Brain pericyte (primary cell): Measurements from ENCODE around the gene TOMM7.
A peak's percentile ranks its signal among the peaks of the same experiment; 100 is the strongest.

Experiments
- DNase-seq: peaks from one replicate; pipeline ENCODE4 v3.0.0-alpha.2; 2012; ENCODE audit warnings: low read depth, low spot score

The TOMM7 gene

DNA sequence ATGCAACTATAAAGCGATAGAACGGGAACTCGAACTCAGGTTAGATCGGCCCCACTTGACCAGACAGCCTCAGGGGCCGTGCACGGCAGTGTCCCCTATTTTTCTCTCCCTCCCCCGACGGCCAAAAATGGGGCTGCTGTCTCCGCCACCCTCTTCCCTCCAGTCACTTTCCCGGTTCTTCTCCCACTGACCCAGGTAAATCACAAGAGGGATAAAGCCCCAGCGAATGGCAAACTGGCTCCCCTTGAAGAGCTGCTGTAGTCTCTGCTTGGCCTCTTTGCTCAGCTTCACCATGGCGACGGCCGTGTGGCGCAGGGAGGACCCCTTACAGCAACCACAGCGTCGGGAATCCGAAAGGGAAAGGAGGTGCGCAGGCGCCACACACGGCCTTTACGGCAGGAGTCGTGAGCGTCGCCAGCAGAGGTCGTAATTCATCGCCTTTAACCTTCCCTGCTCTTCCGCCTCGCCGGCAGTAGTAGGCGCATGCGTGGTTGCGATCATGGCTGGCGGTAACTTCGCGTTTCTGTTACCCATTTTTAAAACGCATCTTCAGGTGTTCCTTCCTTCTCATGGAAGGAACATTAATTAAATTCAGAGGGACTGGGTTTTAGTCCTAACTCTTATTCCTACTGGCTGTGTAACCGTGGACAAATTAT lies at the start of gene TOMM7:
Gene TOMM7, minus strand, starts transcription at position 364 of the 656 bp plus-strand sequence. Its CDS starts 70 bp downstream, at position 294.
- DNase-seq: peak; percentile 93

DNA sequence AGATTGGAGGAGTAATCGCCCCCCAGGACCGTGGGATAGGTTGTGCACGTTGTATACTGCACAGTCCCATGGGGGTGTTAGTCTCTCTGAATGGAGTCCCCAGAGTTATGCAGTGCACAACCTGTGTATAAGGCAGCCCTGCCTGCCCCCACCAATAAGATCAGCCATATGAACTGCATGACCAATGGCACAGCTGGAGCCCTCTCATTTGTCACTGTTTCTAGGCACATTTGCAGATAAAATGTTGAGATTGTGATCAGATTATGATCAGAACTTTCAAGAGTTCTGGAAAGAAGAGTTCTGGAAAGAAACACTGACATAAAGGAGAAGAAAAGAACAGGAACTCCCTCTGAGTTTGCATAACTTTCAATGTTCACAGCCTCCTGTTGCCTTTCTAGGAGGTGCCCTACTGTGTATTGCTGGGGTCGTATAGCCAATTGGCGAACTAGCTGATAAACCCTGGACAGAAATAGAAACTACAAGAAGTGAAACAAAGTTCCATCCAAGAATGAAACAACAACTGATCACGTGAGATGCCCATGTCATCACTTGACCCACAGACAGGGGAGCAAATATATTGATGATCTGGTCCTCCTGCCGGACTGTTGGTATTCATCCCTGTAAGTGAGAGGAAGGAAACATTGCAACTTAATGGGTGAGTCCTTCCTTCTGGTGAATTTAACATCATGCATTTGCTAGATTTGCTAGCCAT lies 49.6 kb upstream of the TOMM7 start:
- no peak for DNase-seq

DNA sequence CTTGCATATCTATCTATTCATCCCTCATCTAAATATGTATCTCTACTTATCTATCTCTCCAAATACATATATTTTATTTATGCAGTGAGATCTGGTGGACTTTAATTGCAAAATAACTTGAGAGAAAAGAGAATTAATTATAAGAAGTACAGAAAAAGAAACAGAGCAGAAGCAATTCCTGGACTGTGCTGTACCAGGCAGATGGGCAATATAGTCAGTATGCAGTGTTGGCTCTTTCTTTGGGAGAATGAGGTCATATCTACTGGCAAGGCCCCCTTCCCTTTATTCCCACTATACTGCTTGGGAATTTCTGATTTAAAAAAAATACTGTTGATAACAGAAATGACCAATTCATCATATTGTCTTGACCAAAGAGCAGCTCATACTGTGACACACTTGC lies 49.0 kb upstream of the TOMM7 start:
- DNase-seq: no peak

DNA sequence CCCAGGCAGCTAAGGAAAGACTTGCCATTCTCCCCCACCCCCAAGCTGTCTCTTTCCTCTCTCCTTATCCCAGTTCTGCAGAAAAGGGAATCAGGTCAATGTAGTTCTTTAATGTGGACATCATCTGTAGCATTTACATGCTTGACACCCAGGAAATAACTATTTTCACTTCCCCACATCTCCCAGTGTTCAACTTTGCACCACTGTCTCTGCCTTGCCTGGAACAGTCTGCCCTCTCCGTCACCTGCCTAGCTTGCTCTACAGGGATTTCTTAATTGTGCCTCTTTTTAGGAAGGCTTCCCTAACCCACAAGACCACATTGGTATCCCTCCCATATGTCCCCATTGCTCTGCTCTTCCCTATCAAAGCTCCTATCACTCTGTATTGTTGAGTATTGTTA lies 45.9 kb upstream of the TOMM7 start:
- DNase-seq: no peak

DNA sequence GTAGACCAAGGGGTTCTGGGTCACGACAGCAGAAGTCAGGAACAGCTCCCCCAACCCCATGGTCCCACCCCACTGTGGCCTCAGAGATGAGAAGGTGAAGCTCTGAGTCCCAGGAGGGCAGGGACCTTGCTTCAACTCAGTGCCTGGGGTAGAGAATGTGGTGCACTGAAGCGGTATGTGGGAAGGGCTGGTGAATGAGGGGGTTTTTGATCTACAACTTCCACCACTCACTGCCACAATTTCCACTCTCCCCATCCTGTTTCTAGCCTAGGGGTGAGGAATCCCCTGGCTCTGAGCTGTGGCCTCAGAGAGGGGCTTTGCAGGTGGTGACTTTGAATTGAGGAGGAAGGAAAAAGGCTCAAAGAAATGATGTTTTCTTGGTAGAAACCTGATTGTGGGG lies 44.9 kb upstream of the TOMM7 start:
- no peak for DNase-seq

DNA sequence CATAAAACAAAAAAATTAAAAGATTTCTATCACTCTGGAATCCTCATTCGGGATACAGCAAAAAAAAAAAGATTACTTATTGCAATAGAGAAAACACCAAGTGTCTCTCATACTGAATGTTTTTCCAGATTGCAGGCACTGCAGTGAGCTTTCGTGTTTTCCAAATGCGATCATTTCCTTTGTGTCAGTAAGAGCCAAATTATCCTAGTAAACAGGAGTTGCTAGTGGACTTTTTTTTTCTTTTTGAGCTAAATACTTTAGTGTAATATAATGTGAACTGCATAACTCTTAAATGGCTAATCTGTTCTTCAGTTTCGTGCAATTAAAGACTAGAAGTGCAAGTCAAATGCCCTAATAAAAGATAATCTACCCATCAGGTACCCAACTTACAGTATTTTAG lies 44.4 kb upstream of the TOMM7 start:
- no peak for DNase-seq

DNA sequence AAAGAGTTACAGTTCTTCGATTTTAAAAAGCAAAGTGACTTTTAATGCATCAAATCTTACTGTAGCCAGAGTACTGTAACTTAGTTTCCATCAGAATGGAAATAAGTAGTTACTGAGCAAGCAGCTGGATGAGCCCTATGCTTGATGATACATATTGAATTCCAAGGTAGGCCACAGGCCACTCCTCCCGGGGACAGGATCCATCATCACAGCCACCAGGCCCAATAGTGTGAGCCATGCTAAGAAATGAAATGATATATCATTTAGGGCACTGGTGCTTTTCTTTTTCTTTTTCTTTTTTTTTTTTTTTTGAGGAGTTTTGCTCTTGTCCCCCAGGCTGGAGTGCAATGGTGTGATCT lies 42.9 kb upstream of the TOMM7 start:
- no peak for DNase-seq

DNA sequence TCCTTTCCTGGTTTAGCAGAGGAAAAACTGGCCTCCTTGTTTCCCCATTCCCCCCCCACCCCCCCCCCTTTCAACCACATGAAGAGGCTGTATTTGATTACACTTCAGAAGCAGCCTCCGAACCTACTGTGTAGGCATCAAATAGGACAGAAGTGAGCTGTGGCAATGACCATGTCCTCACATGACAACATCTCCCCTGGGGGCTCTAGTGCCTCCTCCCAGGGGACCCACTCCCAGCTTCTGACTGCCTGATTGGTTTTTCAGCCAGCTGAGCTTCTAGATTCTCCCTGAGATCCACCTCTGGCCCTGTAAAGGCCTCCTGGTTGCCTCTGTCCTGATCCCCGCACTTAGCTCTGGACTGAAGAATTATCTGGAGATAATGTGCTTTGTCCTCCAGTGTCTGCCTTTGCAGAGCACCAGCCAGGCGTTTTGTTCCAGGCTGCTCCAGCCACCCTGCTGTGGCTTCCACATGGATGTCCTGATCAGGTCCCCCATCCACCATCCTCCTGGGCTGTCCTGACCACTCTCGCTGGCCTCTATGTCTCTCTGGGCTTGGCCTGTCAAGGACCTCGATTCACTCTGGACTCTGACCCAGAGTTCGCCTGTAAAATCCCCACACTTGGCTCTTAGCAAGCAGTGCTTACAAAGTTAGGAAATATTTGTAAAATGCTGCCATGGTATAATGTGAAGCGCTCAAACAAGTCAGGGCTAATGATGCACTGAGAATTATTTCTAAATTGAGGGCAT lies 42.4 kb upstream of the TOMM7 start:
- DNase-seq: no peak

DNA sequence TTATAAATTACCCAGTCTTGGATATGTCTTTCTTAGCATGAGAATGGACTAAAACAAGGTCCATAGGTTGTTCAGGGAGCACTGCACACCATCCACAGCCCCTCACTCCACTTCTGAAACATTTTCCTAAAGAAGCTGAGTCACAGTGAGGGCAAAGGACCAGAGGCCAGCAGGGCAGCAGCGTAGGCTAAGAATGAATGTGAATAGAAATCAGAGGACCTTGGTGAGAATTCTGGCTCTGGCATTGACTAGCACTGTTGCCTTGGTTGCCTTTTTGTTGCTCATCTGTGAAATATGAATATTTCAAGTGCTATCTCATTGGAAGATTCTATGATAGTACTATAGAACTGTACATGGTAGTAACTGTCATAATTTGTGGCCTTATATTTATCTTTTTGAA lies 41.7 kb upstream of the TOMM7 start:
- DNase-seq: no peak

DNA sequence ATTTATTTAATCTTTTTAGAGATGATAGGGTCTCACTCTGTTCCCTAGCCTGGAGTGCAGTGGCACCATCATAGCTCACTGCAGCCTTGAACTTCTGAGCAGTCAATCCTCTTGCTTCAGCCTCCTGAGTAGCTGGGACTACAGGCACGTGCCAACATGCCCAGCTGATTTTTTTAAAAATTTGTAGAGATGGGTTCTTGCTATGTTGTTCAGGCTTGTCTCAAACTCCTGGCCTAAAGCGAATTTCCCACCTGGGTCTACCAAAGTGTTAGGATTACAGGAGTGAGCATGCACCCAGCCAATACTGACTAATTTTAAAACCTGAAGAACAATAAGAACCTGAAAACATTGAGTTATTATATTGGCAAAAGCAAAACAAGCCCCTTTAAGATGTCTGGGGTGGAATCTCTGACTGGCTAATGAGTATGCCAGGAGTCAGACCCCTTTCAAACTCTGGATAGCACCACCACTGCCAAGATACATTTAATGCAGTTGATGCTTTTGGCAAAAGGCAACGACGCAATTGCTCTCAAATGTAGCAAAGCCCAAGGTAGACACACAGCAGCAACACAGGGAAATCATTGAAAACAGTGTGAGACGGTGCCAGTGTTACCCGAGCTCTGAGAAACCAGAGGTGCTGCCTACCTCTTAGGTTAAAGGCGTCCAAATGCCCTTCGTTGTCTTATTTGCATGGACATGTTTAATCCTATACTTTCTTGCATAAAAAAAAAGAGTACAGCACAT lies 40.7 kb upstream of the TOMM7 start:
- DNase-seq: no peak

DNA sequence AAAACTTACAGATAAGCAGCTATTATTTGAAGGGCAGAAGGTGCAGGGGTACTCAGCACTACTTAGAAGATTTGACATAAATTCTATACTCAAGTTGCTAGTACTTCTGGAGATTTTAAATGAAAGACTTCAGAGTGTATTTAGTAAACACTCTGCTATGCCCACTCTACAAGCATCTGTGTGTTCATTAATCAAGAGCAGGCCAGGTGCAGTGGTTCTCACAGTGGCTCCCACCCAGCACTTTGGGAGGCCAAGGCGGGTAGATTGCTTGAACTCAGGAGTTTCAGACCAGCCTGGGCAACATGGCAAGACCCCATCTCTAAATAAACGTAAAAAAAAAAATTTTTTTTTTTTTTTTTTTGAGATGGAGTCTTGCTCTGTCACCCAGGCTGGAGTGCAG lies 38.9 kb upstream of the TOMM7 start:
- no peak for DNase-seq

DNA sequence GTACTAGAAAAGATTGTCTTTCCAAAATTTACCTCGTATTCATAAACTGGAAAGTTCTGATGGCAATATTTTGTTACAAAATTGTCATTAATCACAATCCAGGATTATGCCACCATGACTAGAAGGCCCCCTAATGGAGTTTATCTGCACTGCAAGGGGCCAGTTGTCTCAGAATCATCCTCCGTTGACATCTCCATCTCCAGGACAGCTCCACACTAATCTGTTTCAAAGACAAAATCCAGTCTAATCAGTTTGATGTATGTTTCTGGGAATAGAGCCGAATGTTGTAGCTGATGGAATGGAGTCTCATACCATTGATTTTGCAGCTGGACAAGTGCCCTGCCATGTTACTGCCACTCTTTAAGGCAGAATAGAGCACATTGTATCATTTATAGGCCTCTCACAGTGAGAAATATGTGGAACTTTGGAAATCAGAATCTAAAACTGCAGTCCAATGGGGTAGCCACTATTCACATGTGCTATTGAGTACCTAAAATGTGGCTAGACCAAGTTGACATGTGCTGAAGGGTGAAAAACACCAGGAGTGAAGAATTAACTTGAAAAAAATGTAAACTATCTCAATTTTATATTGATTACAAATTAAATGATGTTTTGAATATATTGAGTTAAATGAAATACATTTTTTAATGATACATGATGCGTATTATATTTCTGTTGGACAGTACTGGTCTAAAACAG lies 38.3 kb upstream of the TOMM7 start:
- DNase-seq: no peak

DNA sequence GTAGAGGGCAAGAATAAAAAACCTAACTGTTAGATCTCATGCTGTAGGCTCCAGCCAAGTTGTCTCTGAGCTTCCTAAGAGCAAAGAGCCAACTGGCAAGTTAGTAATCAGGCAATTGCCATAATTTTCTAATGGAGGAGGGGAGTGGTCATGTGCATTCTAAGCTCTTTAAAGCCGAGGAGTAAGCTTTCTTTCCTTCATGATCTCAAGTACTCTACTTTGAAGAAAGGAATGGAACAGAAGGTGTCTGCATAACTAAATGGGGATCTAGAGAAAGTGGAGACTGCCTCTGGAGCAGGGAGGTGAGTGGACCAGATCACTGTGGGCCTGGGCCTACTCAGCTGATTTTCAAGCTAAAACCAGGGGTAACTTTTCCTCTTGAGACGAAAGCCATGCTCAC lies 37.7 kb upstream of the TOMM7 start:
- DNase-seq: no peak

DNA sequence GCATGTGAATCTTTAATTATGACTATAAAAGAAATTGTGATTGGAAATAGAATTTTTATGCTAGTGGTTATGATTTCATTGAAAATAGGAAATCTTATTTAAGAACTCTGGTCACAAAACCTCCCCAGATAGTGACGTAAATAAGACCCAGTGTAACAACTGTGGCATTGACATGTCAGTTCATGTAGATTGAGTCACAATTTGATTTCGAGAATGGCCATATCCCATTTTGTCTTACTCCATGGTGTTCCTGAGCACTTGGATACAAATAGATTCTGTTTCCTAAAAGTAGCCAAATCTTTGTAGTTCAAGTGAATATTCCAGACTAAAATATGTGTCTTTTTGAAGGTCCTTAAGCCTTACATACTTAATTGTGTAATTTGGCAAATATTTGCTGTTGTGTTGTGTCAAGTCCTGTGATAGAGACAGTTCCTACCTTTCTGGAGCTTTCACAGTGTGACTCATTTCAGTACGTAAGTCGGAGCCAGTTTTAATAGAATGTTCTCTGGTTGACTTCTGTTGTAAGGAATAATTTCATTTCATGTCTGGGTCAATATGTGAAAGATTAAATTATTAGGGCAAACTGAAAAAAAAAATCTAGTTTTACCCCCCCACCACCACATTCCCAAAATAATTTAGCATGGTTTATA lies 37.1 kb upstream of the TOMM7 start:
- no peak for DNase-seq

DNA sequence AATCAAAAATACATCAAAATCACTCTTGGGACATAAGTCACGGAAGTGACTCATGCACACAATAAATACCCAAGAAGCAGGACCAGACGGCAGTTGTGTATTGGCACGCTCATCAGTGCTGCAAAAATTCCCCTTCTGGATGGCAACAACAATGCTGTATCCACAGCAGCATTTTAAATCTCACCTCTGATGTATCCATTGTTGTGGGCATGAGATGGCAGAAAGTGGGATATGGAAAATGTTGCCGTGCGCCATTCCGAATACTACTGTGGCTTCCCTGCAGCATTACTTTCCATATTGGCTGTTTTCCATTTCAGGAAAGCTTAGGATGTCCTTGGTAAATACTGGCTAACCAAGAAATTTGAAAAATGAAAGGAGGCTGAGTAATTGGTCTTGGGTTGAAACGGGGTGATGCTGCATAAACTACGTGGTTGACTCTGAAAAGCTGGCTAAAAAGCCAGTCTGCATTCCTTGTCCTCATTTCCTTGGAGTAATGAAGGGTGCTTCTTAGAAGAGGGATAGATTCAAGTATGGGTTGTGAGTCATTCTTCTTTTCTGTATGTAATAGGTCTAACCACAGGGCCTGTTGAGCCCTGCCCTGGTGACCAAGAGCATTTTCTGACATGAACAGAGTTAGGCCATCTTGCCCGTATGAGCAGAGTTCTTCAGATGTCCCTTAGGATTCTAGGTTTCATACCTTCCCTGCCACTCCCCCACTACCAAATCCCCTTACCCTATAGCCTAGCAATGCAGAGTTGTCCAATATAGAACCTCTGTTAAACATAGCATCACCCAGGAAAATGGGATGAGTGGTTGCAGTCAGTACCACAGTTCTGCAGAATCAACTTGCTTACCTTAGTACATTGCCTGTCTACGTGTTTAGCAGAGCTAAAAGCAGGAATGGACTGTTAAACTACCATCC lies 36.3 kb upstream of the TOMM7 start:
- DNase-seq: no peak

DNA sequence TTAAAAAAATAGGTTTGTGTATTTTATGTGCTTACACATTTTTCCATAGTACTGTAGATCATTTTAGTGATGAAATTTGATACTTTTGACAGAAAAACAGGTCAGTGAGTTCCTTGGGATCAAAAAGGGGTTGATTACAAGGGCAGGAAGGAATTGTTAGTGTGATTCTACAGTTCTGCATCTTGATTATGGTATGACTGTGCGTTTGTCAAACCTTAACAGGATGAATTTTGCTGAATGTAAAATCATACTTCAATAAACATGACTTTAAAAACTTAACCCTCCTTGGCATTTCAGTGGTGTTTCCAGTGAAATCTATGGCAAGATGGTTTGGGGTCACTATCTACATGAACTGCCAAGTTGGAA lies 35.6 kb upstream of the TOMM7 start:
- DNase-seq: no peak

DNA sequence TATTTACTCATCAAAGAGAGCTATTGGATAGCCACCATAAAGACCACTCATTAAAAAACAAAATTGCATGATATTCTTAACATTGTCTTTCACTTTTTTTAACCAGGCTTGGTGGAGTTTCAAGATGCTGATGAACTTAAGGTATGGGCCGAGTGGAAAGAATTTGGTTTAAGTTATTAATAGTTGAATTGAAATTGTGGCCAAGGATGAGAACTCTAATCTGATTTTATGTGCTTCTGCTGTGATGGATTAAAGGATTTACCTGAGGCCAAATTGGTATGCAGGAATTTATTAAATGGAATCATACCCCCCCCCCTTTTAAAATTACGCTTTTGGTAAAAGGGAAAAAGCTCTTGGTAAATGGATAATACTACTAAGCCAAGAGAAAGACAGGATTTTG lies 33.8 kb upstream of the TOMM7 start:
- DNase-seq: no peak

DNA sequence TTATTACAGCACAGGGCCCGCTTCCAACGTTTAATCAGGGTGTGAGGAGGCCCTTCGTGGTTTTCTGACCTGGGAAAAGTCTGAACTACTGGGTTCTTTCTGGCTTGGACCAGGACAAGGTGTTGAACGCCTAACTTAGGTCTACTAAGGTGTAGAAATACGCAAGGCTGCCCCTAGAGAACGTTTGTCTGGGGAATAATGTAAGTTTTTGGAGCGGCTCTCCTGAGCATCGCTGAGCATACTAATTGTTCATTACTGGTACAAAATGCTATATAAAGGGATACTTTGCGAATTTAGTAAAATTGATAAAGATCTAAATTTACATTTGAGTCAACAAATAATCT lies 32.4 kb upstream of the TOMM7 start:
- DNase-seq: no peak

DNA sequence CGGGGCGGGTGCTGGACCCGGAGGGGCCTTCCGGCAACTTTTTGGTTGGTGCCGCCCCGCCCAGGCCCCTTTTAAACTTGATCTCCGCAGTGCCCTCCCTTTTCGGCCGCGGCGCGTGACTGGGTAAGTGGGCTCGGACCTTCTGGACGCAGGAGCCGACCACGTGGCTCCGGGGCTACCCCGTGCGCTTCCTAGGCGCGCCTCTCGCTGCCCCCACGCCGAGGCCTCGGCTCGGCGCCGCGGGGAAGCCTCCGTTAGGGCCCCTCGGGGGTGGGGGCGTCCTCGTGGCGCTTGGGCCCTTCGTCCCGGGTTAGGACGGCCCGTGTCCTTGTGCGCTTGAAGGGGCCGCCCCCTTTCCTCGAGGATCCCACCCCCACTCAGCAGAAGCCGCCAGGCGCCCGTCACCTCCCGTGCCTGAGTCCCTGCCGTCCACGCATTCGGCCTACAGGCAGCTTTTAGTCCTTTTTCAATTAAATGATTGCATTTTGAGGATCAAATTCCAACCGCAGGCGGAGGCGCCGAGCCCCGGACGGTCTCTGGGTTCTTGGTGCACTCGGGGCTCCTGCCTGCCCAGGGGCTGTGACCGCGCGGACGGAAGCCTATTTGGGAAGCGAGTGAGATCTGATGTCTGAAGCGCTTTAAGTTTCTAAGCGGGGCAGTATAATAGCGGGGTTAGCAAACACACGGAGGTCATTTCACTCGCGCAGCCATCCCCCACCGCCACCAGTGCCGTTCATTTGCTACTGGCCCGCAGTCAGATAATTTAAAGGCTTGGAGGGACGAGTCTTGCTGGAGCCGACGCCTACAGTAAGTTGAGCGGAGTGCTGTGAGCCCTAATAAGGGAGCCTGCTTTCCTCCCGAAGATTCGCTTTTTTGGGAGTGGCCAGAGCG lies 31.8 kb upstream of the TOMM7 start:
- no peak for DNase-seq
